ENCODE results near the gene CFAP43.

The CFAP43 gene

GRCh38 chr10:104142081-104142480, 90.1 kb downstream of the CFAP43 start:
- DNase-seq (ENCODE audit: low read depth in 2 of 2) = no peak

- no peak for DNase-seq (ENCODE audit: low read depth in 2 of 2)
Measured at GRCh38 chr10:104139221-104139620, 92.9 kb downstream of the CFAP43 start.

GRCh38 chr10:104138131-104138530, 94.0 kb downstream of the CFAP43 start:
- DNase-seq (ENCODE audit: low read depth in 2 of 2) = no peak

GRCh38 chr10:104130041-104130440, 102.1 kb downstream of the CFAP43 start:
- no peak for DNase-seq (ENCODE audit: low read depth in 2 of 2)

- no peak for DNase-seq (ENCODE audit: low read depth in 2 of 2)
Measured at GRCh38 chr10:104128214-104128613, 104.0 kb downstream of the CFAP43 start.

GRCh38 chr10:104127411-104127810, 104.8 kb downstream of the CFAP43 start:
- DNase-seq (ENCODE audit: low read depth in 2 of 2) = no peak

GRCh38 chr10:104123397-104123796, 108.8 kb downstream of the CFAP43 start:
- DNase-seq (ENCODE audit: low read depth in 2 of 2) = no peak

GRCh38 chr10:104122225-104123107, 109.7 kb downstream of the CFAP43 start:
- no peak for DNase-seq (ENCODE audit: low read depth in 2 of 2)

- DNase-seq (ENCODE audit: low read depth in 2 of 2) = peak; percentile 96 to 97
Measured at GRCh38 chr10:104121485-104122224, 110.5 kb downstream of the CFAP43 start, which contains the start of gene SFR1. SFR1 (plus strand) TSS chr10:104122171; CDS start chr10:104122184, 13 bp downstream.

- peak; percentile 85 to 87 for DNase-seq (ENCODE audit: low read depth in 2 of 2)
Measured at GRCh38 chr10:104120903-104121484, 111.2 kb downstream of the CFAP43 start.

- no peak for DNase-seq (ENCODE audit: low read depth in 2 of 2)
Measured at GRCh38 chr10:104120512-104120902, 111.7 kb downstream of the CFAP43 start.

- no peak for DNase-seq (ENCODE audit: low read depth in 2 of 2)
Measured at GRCh38 chr10:104119996-104120395, 112.2 kb downstream of the CFAP43 start.

GRCh38 chr10:104117839-104118323, 114.3 kb downstream of the CFAP43 start:
- DNase-seq (ENCODE audit: low read depth in 2 of 2) = no peak

GRCh38 chr10:104113376-104113956, 118.7 kb downstream of the CFAP43 start:
- DNase-seq (ENCODE audit: low read depth in 2 of 2) = no peak

GRCh38 chr10:104109908-104110662, 122.1 kb downstream of the CFAP43 start:
- DNase-seq (ENCODE audit: low read depth in 2 of 2) = peak; percentile 83

- DNase-seq (ENCODE audit: low read depth in 2 of 2) = no peak
Measured at GRCh38 chr10:104104926-104105325, 127.2 kb downstream of the CFAP43 start.

GRCh38 chr10:104104418-104104817, 127.7 kb downstream of the CFAP43 start:
- DNase-seq (ENCODE audit: low read depth in 2 of 2) = no peak

GRCh38 chr10:104103956-104104355, 128.2 kb downstream of the CFAP43 start:
- no peak for DNase-seq (ENCODE audit: low read depth in 2 of 2)

- no peak for DNase-seq (ENCODE audit: low read depth in 2 of 2)
Measured at GRCh38 chr10:104101902-104102301, 130.3 kb downstream of the CFAP43 start.

GRCh38 chr10:104100795-104101194, 131.4 kb downstream of the CFAP43 start:
- DNase-seq (ENCODE audit: low read depth in 2 of 2) = no peak

- DNase-seq (ENCODE audit: low read depth in 2 of 2) = no peak
Measured at GRCh38 chr10:104099941-104100340, 132.2 kb downstream of the CFAP43 start.

Measured in fibroblast of skin of left quadriceps (primary cell).